Endothelial cell of umbilical vein (primary cell): ENCODE measurements around the gene LINC00237. TPM values are rescaled to one million over a fixed set of nuclear protein-coding genes. Genes with fewer than 3 reads are reported as not detected.

ENCODE experiments used
- BruUV-seq: library from RNA; stranded (reverse); fragments of 400-500 nt; replicated peaks from 2 replicates; lab custom pipeline; 2021; lab: Mats Ljungman, UMichigan
- CTCF ChIA-PET: fragments of 300-600, 350-600 bp; sonication (Branson Sonifier 250); formaldehyde crosslinking; loops from one replicate; lab custom pipeline; 2021; ENCODE audit warnings: antibody characterized with exemption, inconsistent platforms; lab: Charles Lee
- POLR2A ChIA-PET: fragments of 300-600, 350-600 bp; sonication (Branson Sonifier 250); formaldehyde crosslinking; loops from one replicate; lab custom pipeline; 2021; ENCODE audit warnings: antibody characterized with exemption, inconsistent platforms; lab: Charles Lee
- DNase-seq: peaks from one replicate; pipeline ENCODE4 v3.0.0-alpha.2; 2011; ENCODE audit warnings: low read depth, low spot score
- FAIRE-seq: peaks from 2 replicates; lab custom pipeline; 2011; peaks lifted over from hg19 to GRCh38; lab: Jason Lieb, UNC
- H2AFZ ChIP-seq: 2 replicates; pipeline ENCODE4 v1.6.0; 2012; ENCODE audit warnings: low read depth, low read length, control low read depth, inconsistent platforms
- H3K27ac ChIP-seq: 2 replicates; pipeline ENCODE4 v1.5.1; 2011; ENCODE audit warnings: low read depth, mild to moderate bottlenecking, control low read depth, low read length, moderate library complexity; ENCODE audit not compliant: insufficient read depth
- H3K27me3 ChIP-seq, 2 experiments: 2 replicates each; pipeline versions ENCODE4 v1.6.0 to v1.6.1; 2011; ENCODE audit warnings: low read length in 2 of 2, mixed read lengths in 1 of 2; ENCODE audit not compliant: control insufficient read depth in 2 of 2, insufficient read depth in 2 of 2
- H3K36me3 ChIP-seq, 2 experiments: 2 replicates in 1 of 2; 3 replicates in 1 of 2; pipeline ENCODE4 v1.5.1; 2011; ENCODE audit warnings: low read length in 2 of 2, mild to moderate bottlenecking in 1 of 2, moderate library complexity in 1 of 2; ENCODE audit not compliant: control insufficient read depth in 2 of 2, insufficient read depth in 2 of 2; ENCODE audit errors: extremely low read depth in 1 of 2
- H3K4me1 ChIP-seq: 3 replicates; pipeline ENCODE4 v1.5.1; 2011; ENCODE audit warnings: mild to moderate bottlenecking, low read length; ENCODE audit not compliant: control insufficient read depth, insufficient read depth; ENCODE audit errors: extremely low read depth
- H3K4me2 ChIP-seq: 2 replicates; pipeline ENCODE4 v1.6.1; 2011; ENCODE audit warnings: low read length, control low read depth, mixed read lengths; ENCODE audit not compliant: insufficient read depth
- H3K4me3 ChIP-seq, 3 experiments: fragments of 200-600 bp in 1 of 3; sonication (generic), shearing (Covaris generic) in 1 of 3; replicated peaks in 1 of 3; 2 replicates each; pipeline ENCODE4 v1.5.1; 2011 to 2016; ENCODE audit warnings: control low read depth in 3 of 3, low read length in 3 of 3, mild to moderate bottlenecking in 2 of 3, inconsistent platforms in 1 of 3, low read depth in 1 of 3, moderate library complexity in 1 of 3; ENCODE audit not compliant: insufficient read depth in 1 of 3
- H3K79me2 ChIP-seq: 2 replicates; pipeline ENCODE4 v1.6.0; 2012; ENCODE audit warnings: low read length, inconsistent platforms; ENCODE audit not compliant: control insufficient read depth, insufficient read depth
- H3K9ac ChIP-seq: replicated peaks from 2 replicates; pipeline ENCODE3; 2011; ENCODE audit warnings: low read length, control low read depth; ENCODE audit not compliant: insufficient read depth; ENCODE audit errors: extremely low read depth
- H3K9me1 ChIP-seq: replicated peaks from 3 replicates; pipeline ENCODE4 v1.6.0; 2011; ENCODE audit warnings: mild to moderate bottlenecking, low read length; ENCODE audit not compliant: control insufficient read depth, insufficient read depth; ENCODE audit errors: extremely low read depth
- H3K9me3 ChIP-seq: replicated peaks from 2 replicates; pipeline ENCODE4 v1.5.1; 2012; ENCODE audit warnings: low read length, inconsistent platforms; ENCODE audit not compliant: control insufficient read depth, insufficient read depth
- H4K20me1 ChIP-seq: replicated peaks from 2 replicates; pipeline ENCODE3; 2011; ENCODE audit warnings: mild to moderate bottlenecking, low read length; ENCODE audit not compliant: control insufficient read depth, insufficient read depth; ENCODE audit errors: extremely low read depth
- EZH2 ChIP-seq: IDR thresholded peaks from 2 replicates; pipeline ENCODE4 v1.6.1; 2012; ENCODE audit warnings: borderline replicate concordance, low read depth, mild to moderate bottlenecking, moderate library complexity, low read length, inconsistent platforms; ENCODE audit not compliant: severe bottlenecking
- FOS ChIP-seq: IDR thresholded peaks from 2 replicates; pipeline ENCODE4 v1.6.1; 2011; ENCODE audit warnings: mild to moderate bottlenecking, low read length, moderate library complexity, borderline replicate concordance; ENCODE audit not compliant: insufficient read depth
- GATA2 ChIP-seq: IDR thresholded peaks from 2 replicates; pipeline ENCODE4 v1.7.0; 2011; ENCODE audit warnings: low read depth, mild to moderate bottlenecking, moderate library complexity, mixed read lengths, low read length; ENCODE audit not compliant: insufficient read length, insufficient read depth
- JUN ChIP-seq: IDR thresholded peaks from 2 replicates; pipeline ENCODE4 v1.6.1; 2011; ENCODE audit warnings: borderline replicate concordance, low read depth; ENCODE audit not compliant: insufficient read length, insufficient read depth
- MYC ChIP-seq: IDR thresholded peaks from one replicate; pipeline ENCODE4 v1.6.1; 2011; ENCODE audit warnings: mild to moderate bottlenecking, low read depth, low read length
- POLR2A ChIP-seq: IDR thresholded peaks from 2 replicates; pipeline ENCODE4 v1.6.1; 2012; ENCODE audit warnings: low read depth, mild to moderate bottlenecking, control low read depth, low read length
- POLR2AphosphoS5 ChIP-seq: IDR thresholded peaks from 2 replicates; pipeline ENCODE4 v1.6.1; 2012; ENCODE audit warnings: low read depth, mild to moderate bottlenecking, control low read depth, low read length, moderate library complexity; ENCODE audit not compliant: insufficient read depth
- dilution Hi-C: fragments of 300-500 bp; cut with MboI; formaldehyde crosslinking; loops from one replicate; pipeline ENCODE4 v1.15.0; 2019; ENCODE audit warnings: low sequenced_read_pairs; ENCODE audit not compliant: extremely low pct_ligation_motif_present
- intact Hi-C: fragments of 100-400 bp; cut with micrococcal nuclease; formaldehyde crosslinking; loops from one replicate; pipeline ENCODE4 v1.10.0; 2022
- polyA plus RNA-seq, 4 experiments: library from polyadenylated mRNA; depleted of rRNA in 3 of 4; stranded (reverse) in 3 of 4; unstranded in 1 of 4; fragments of >200 nt; gene quantifications; 2 replicates each; pipeline versions ENCODE4 v1.2.1 to v1.2.3, GENCODE V29; 2011 to 2012; ENCODE audit warnings: missing spikeins in 1 of 4
- total RNA-seq: library from RNA; stranded (reverse); gene quantifications from 2 replicates; pipeline ENCODE4 v1.2.3, GENCODE V29; 2021
- TF ChIP-seq, protein P1 (sequence below), 2 donors: IDR thresholded peaks; 1 replicate in 1 of 2; 2 replicates in 1 of 2; pipeline ENCODE4 v1.5.1; 2011; ENCODE audit warnings: low read length in 2 of 2, mild to moderate bottlenecking in 2 of 2, moderate library complexity in 2 of 2, control low read depth in 1 of 2, inconsistent platforms in 1 of 2, low read depth in 1 of 2; ENCODE audit not compliant: insufficient read depth in 1 of 2; ENCODE audit errors: extremely low read depth in 1 of 2
- TF ChIP-seq, protein P2 (sequence below): IDR thresholded peaks from 2 replicates; pipeline ENCODE4 v1.6.1; 2011; ENCODE audit not compliant: insufficient read depth, insufficient read length

The LINC00237 gene
- total and polyA plus RNA-seq, 2 donors (not counting 3 experiments of a cell fraction or from before 2014, with no cell fraction given): not detected

DNA sequence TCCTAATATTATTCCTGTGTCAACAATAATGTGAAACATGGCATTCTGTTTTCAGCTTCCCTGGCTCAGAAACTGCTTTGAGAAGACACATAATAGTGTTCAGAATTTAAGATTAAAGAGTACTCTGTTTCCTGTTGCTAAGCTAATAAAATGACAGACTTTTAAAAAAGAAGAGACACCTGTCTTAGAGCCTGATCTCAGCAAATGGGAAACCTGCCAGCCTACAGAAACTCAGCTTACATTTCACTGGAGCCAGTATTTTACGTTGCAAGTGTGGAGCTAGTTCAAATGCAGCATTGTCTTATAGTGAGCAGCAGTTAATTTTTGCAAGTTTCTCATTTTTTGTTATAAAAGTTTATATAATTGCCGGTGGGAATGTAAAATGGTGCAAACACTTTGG lies 48.5 kb upstream of the LINC00237 start:
- no TSS peak for BruUV-seq
- Histone ChIP-seq H3K27me3 (no peaks in the 10 kb centered on the region), H3K9me3 (no peaks in the 10 kb centered on the region), H3K27ac (no peak overlapping the region), H3K9me1 (no peaks in the 10 kb centered on the region), H3K36me3 (no peaks in the 10 kb centered on the region), H3K79me2 (no peaks in the 10 kb centered on the region), H4K20me1 (no peaks in the 10 kb centered on the region), H3K4me3 (no peak overlapping the region), H3K9ac (no peak overlapping the region), H3K4me1 (no peaks in the 10 kb centered on the region), H2AFZ (no peak overlapping the region), H3K4me2 (no peak overlapping the region)
- CTCF ChIA-PET: no interaction called here
- dilution Hi-C loops (no loop called here), intact Hi-C loops (no loop called here)
- TF ChIP-seq FOS: no peak
- TF ChIP-seq, protein P1, sequence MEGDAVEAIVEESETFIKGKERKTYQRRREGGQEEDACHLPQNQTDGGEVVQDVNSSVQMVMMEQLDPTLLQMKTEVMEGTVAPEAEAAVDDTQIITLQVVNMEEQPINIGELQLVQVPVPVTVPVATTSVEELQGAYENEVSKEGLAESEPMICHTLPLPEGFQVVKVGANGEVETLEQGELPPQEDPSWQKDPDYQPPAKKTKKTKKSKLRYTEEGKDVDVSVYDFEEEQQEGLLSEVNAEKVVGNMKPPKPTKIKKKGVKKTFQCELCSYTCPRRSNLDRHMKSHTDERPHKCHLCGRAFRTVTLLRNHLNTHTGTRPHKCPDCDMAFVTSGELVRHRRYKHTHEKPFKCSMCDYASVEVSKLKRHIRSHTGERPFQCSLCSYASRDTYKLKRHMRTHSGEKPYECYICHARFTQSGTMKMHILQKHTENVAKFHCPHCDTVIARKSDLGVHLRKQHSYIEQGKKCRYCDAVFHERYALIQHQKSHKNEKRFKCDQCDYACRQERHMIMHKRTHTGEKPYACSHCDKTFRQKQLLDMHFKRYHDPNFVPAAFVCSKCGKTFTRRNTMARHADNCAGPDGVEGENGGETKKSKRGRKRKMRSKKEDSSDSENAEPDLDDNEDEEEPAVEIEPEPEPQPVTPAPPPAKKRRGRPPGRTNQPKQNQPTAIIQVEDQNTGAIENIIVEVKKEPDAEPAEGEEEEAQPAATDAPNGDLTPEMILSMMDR (IDR thresholded peaks at IDR 0.05; ENCODE audit: extremely low read depth in 1 of 2, insufficient read depth in 1 of 2, low read depth in 1 of 2, low read length in 2 of 2): no peak
- TF ChIP-seq POLR2A: no peak
- TF ChIP-seq GATA2: no peak
- TF ChIP-seq, protein P2, sequence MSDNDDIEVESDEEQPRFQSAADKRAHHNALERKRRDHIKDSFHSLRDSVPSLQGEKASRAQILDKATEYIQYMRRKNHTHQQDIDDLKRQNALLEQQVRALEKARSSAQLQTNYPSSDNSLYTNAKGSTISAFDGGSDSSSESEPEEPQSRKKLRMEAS: no peak
- no peak for TF ChIP-seq MYC
- TF ChIP-seq EZH2: no peak
- TF ChIP-seq POLR2AphosphoS5: no peak
- no peak for TF ChIP-seq JUN
- FAIRE-seq (no peak), DNase-seq (no peak)
- POLR2A ChIA-PET: no interaction called here
